Gastroesophageal sphincter (tissue), 4 donors: Measurements from ENCODE around the gene CEP43. TPM values are rescaled to one million over a fixed set of nuclear protein-coding genes. Genes with fewer than 3 reads are reported as not detected.

Experiments used
- ATAC-seq: fragments of 150-250 bp; one replicate; pipeline ENCODE4 v1.9.1; 2016; ENCODE audit warnings: mild to moderate bottlenecking, moderate library complexity
- H3K27ac ChIP-seq, 4 donors: fragments of 200-600 bp; sonication (generic) in 3 of 4; 1 replicate in 3 of 4; 2 replicates in 1 of 4; pipeline ENCODE4 v1.5.1; 2016 to 2019
- H3K27me3 ChIP-seq: fragments of 200-600 bp; sonication (generic); one replicate; pipeline ENCODE4 v1.5.1; 2019
- H3K36me3 ChIP-seq, 2 donors: fragments of 200-600 bp; sonication (generic); one replicate each; pipeline ENCODE4 v1.5.1; 2019; ENCODE audit warnings: control low read depth in 1 of 2
- H3K4me1 ChIP-seq, 3 donors: fragments of 200-600 bp; sonication (generic); 1 replicate in 2 of 3; 2 replicates in 1 of 3; pipeline ENCODE4 v1.5.1; 2016 to 2019; ENCODE audit warnings: control low read depth in 2 of 3
- H3K4me3 ChIP-seq, 2 donors: fragments of 200-600 bp; sonication (generic); one replicate each; pipeline ENCODE4 v1.5.1; 2019; ENCODE audit warnings: mild to moderate bottlenecking in 1 of 2, moderate library complexity in 1 of 2
- H3K9me3 ChIP-seq, 3 donors: fragments of 200-600 bp; sonication (generic); one replicate each; pipeline ENCODE4 v1.5.1; 2017 to 2019; ENCODE audit warnings: control low read depth in 2 of 3
- CTCF ChIP-seq, 4 experiments: fragments of 200-600 bp in 2 of 4; fragments of 450-650 bp in 2 of 4; sonication (generic) in 1 of 4; IDR thresholded peaks; one replicate each; pipeline ENCODE4 v1.5.1; 2017 to 2019; ENCODE audit warnings: antibody characterized with exemption in 4 of 4, mild to moderate bottlenecking in 2 of 4, moderate library complexity in 2 of 4
- EP300 ChIP-seq: sonication (generic); formaldehyde crosslinking; IDR thresholded peaks from one replicate; pipeline ENCODE4 v1.6.1; 2017; ENCODE audit warnings: antibody characterized with exemption, mild to moderate bottlenecking
- POLR2A ChIP-seq, 2 donors: fragments of 450-650 bp; IDR thresholded peaks; one replicate each; pipeline ENCODE4 v1.6.1; 2017; ENCODE audit warnings: antibody characterized with exemption in 2 of 2, mild to moderate bottlenecking in 2 of 2, moderate library complexity in 1 of 2
- POLR2AphosphoS5 ChIP-seq: sonication (generic); formaldehyde crosslinking; IDR thresholded peaks from one replicate; pipeline ENCODE4 v1.6.1; 2017; ENCODE audit warnings: antibody characterized with exemption
- WGBS, 2 donors: methylation state at CpG; one replicate each; pipeline ENCODE4 v1.1.5; 2018; ENCODE audit warnings: low coverage in 1 of 2; 5-methylcytosine and 5-hydroxymethylcytosine counted together
- total RNA-seq, 4 donors: library from RNA; depleted of rRNA; stranded (reverse); fragments of >200 nt; gene quantifications; one replicate each; pipeline ENCODE4 v1.1.0, GENCODE V29; 2016

The CEP43 gene
- total RNA-seq, 4 donors from 2014 or later: 10.9 to 17.9 (median 11.7) TPM

DNA sequence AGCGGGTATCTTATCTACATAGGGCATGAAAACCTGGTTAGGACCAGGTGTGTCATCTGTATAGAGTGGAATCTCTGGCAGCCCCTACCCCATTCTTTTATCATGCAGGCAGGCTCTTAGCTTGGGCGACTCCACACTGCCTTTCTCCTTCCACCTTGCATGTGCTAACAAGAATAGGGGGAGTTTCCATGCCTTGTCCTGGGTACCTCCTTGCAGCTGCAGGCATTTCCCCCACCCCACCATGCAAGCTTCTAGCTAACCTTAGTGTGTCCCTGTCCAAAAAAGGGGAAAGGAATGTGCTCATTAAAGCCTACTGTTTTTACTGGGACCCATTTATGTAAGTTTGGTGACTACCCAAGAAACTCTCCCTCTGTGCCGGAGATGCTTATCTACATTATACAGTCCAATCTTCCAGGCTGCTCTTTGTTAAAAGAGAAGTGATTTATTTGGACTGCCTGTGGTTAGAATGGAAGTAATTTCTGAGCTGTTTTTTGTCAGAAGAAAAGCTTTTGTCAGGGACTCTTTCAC is 10.5 kb upstream of the CEP43 start:
- no peak for ATAC-seq
- 61 to 77% methylated on average over 2 of the region's 3 CpGs for WGBS, 2 donors
- H3K9me3 ChIP-seq: no peaks in the 10 kb centered on the region
- TF ChIP-seq CTCF (IDR thresholded peaks at IDR 0.05) (no peak), EP300 (no peak), POLR2A (IDR thresholded peaks at IDR 0.05) (no peak), POLR2AphosphoS5 (no peak)
- H3K27ac ChIP-seq: no peak overlapping the region
- no peaks in the 10 kb centered on the region for H3K27me3 ChIP-seq
- no peak overlapping the region for H3K4me3 ChIP-seq
- H3K36me3 ChIP-seq: no peaks in the 10 kb centered on the region
- H3K4me1 ChIP-seq: peaks cover 0 to 5% (median 0%) of the 10 kb centered on the region in 3 donors

DNA sequence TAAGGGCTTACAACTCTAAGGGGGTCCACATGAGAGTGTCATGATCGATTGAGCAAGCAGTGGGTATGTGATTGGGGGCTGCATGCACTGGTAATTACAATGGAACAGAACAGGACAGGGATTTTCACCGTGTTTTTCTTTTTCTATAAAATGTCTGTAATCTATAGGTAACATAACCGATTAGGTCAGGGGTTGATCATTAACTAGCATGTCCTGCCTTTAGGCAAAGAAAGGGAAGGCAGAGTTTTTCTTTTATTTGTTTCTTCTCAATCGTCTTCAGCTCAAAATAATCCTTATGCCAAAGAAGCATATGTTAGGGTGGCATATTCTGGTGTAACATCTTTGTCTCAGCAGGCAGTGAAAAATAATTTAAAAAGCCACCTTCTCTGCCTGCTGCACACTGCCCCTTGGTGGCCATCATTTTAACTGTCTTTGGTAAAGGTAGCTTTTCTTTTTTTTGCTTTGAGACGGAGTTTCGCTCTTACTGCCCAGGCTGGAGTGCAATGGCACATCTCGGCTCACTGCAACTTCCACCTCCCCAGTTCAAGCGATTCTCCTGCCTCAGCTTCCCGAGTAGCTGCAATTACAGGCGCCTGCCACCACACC is 9.7 kb upstream of the CEP43 start:
- H3K9me3 ChIP-seq: no peaks in the 10 kb centered on the region
- no peak for ATAC-seq
- no peak for TF ChIP-seq POLR2A (IDR thresholded peaks at IDR 0.05)
- TF ChIP-seq CTCF (IDR thresholded peaks at IDR 0.05): peak; percentile 22 to 50 (median 32)
- 37 to 57% methylated on average over 7 to 10 of the region's 10 CpGs for WGBS, 2 donors
- peaks cover 0 to 5% (median 0%) of the 10 kb centered on the region in 3 donors for H3K4me1 ChIP-seq
- no peaks in the 10 kb centered on the region for H3K36me3 ChIP-seq
- H3K27me3 ChIP-seq: no peaks in the 10 kb centered on the region
- no peak overlapping the region for H3K27ac ChIP-seq
- no peak overlapping the region for H3K4me3 ChIP-seq

- Histone ChIP-seq H3K36me3 (no peaks in the 10 kb centered on the region), H3K27me3 (no peaks in the 10 kb centered on the region), H3K9me3 (no peaks in the 10 kb centered on the region), H3K4me3 (no peak overlapping the region), H3K27ac (no peak overlapping the region), H3K4me1 (peaks cover 0 to 30% (median 12%) of the 10 kb centered on the region in 3 donors)
- WGBS, 2 donors: 90 to 94% methylated on average over 7 of the region's 7 CpGs
- TF ChIP-seq POLR2A (IDR thresholded peaks at IDR 0.05) (no peak), EP300 (no peak), CTCF (IDR thresholded peaks at IDR 0.05) (no peak), POLR2AphosphoS5 (no peak)
- no peak for ATAC-seq
Measured at GRCh38 chr6:166996406-166996805, 2.8 kb upstream of the CEP43 start.

DNA sequence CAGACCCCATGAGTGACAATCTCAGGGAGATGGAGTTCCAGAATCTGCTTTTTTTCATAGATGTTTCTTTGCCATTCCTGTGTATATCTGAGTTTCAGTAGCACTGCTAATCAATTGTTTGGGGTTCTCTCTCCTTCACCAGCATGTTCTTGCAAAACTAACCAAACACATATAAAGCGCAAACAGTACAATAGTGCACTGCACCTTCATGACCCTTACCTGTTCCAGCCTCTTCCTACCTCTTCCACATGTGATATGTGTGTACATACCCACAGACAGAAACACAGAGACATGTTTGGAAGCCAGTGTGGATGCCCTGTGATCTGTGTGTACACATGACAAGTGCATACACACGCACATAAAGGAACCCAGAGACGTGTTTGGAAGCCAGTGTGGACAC is 1.8 kb upstream of the CEP43 start:
- no peak for ATAC-seq
- Histone ChIP-seq H3K27ac (no peak overlapping the region), H3K9me3 (no peaks in the 10 kb centered on the region), H3K4me1 (peaks cover 0 to 33% (median 12%) of the 10 kb centered on the region in 3 donors), H3K36me3 (no peaks in the 10 kb centered on the region), H3K27me3 (no peaks in the 10 kb centered on the region), H3K4me3 (no peak overlapping the region)
- TF ChIP-seq EP300 (no peak), POLR2A (IDR thresholded peaks at IDR 0.05) (no peak), POLR2AphosphoS5 (no peak), CTCF (IDR thresholded peaks at IDR 0.05) (no peak)
- WGBS, 2 donors: 33 to 73% methylated on average over 1 to 3 of the region's 3 CpGs

DNA sequence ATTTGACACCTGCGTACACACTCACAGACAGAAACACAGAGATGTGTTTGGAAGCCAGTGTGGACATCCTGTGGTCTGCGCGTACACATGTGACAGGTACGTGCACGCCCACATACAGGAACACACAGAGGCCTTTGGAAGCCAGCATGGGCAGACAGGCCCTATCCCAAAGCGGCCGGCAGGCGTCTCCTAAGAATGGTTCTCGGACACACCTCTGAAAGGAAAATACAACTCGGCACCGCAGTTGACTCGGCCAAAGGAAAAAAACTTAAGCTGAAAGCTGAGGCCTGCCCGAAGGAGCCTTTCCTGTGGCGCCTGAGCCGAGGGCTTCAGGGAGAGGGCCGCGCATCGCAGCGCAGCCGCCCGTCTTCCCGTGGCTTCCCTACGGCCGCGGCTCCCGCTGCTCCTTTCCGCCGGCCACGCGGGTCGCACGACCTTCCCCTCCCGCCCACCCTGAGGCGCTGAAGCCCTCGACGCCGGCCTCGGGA is 1.4 kb upstream of the CEP43 start:
- H3K27ac ChIP-seq: peak overlapping the region in 2 of 4 donors; percentile 73 to 81
- TF ChIP-seq POLR2AphosphoS5 (no peak), CTCF (IDR thresholded peaks at IDR 0.05) (peak in 3 of 4 experiments; percentile 37 to 45 (median 44)), POLR2A (IDR thresholded peaks at IDR 0.05) (no peak), EP300 (no peak)
- peak overlapping the region; percentile 73 to 94 for H3K4me3 ChIP-seq
- no peaks in the 10 kb centered on the region for H3K36me3 ChIP-seq
- no peak for ATAC-seq
- H3K27me3 ChIP-seq: no peaks in the 10 kb centered on the region
- 4 to 37% methylated on average over 3 to 5 of the region's 38 CpGs for WGBS, 2 donors
- peaks cover 0 to 33% (median 12%) of the 10 kb centered on the region in 3 donors for H3K4me1 ChIP-seq
- no peaks in the 10 kb centered on the region for H3K9me3 ChIP-seq
